H9 (cell line): ENCODE results near the gene ERO1B. TPM values are rescaled to one million over a fixed set of nuclear protein-coding genes. Genes with fewer than 3 reads are reported as not detected.

ENCODE experiments used
- DNase-seq: peaks from one replicate; pipeline ENCODE4 v3.0.0-alpha.2; 2017
- H2AFZ ChIP-seq: one replicate; pipeline ENCODE4 v1.6.1; 2013; ENCODE audit warnings: mild to moderate bottlenecking, low read length, control low read depth, moderate library complexity
- H2AK5ac ChIP-seq: 2 replicates; pipeline ENCODE4 v1.6.1; 2013; ENCODE audit warnings: low read length, control low read depth, mixed read lengths; ENCODE audit not compliant: insufficient read length
- H2BK120ac ChIP-seq: one replicate; pipeline ENCODE4 v1.6.1; 2013; ENCODE audit warnings: low read depth, mild to moderate bottlenecking, low read length, control low read depth, inconsistent platforms; ENCODE audit not compliant: poor library complexity, severe bottlenecking
- H2BK12ac ChIP-seq: 2 replicates; pipeline ENCODE4 v1.6.1; 2013; ENCODE audit warnings: low read length, control low read depth, mixed read lengths, low read depth; ENCODE audit not compliant: insufficient read length
- H2BK15ac ChIP-seq: 2 replicates; pipeline ENCODE4 v1.6.1; 2013; ENCODE audit warnings: low read depth, low read length, control low read depth
- H2BK20ac ChIP-seq: one replicate; pipeline ENCODE4 v1.6.1; 2013; ENCODE audit warnings: low read depth, mild to moderate bottlenecking, low read length, control low read depth, inconsistent platforms; ENCODE audit not compliant: poor library complexity, severe bottlenecking
- H2BK5ac ChIP-seq: 2 replicates; pipeline ENCODE4 v1.6.1; 2013; ENCODE audit warnings: low read length, control low read depth, mixed read lengths; ENCODE audit not compliant: insufficient read length
- H3K14ac ChIP-seq: 2 replicates; pipeline ENCODE4 v1.6.1; 2013; ENCODE audit warnings: low read length, control low read depth; ENCODE audit not compliant: insufficient read depth
- H3K18ac ChIP-seq: 2 replicates; pipeline ENCODE4 v1.6.1; 2013; ENCODE audit warnings: low read depth, mild to moderate bottlenecking, mixed read lengths, low read length, control low read depth; ENCODE audit not compliant: insufficient read length
- H3K23ac ChIP-seq: 2 replicates; pipeline ENCODE4 v1.6.1; 2013; ENCODE audit warnings: low read length, control low read depth, mixed read lengths, low read depth; ENCODE audit not compliant: insufficient read length
- H3K23me2 ChIP-seq: 2 replicates; pipeline ENCODE4 v1.6.1; 2013; ENCODE audit warnings: low read depth, mild to moderate bottlenecking, mixed read lengths, low read length, control low read depth; ENCODE audit not compliant: insufficient read length, poor library complexity, severe bottlenecking
- H3K27ac ChIP-seq: 2 replicates; pipeline ENCODE4 v1.5.1; 2013; ENCODE audit warnings: low read length, control low read depth, mixed read lengths, low read depth; ENCODE audit not compliant: insufficient read length
- H3K27me3 ChIP-seq: 2 replicates; pipeline ENCODE4 v1.6.1; 2013; ENCODE audit warnings: low read length, control low read depth, inconsistent platforms; ENCODE audit not compliant: insufficient read depth
- H3K4ac ChIP-seq: 2 replicates; pipeline ENCODE4 v1.6.1; 2013; ENCODE audit warnings: low read depth, mild to moderate bottlenecking, control low read depth, inconsistent platforms, low read length, moderate library complexity
- H3K4me1 ChIP-seq: 2 replicates; pipeline ENCODE4 v1.6.1; 2013; ENCODE audit warnings: low read length, control low read depth, inconsistent platforms; ENCODE audit not compliant: insufficient read depth
- H3K4me2 ChIP-seq: 2 replicates; pipeline ENCODE4 v1.6.1; 2013; ENCODE audit warnings: low read length, control low read depth, mixed read lengths; ENCODE audit not compliant: insufficient read length, insufficient read depth
- H3K56ac ChIP-seq: 2 replicates; pipeline ENCODE4 v1.6.1; 2013; ENCODE audit warnings: low read depth, mild to moderate bottlenecking, mixed read lengths, low read length, control low read depth; ENCODE audit not compliant: insufficient read length
- H3K79me1 ChIP-seq: 2 replicates; pipeline ENCODE4 v1.6.1; 2013; ENCODE audit warnings: low read depth, mild to moderate bottlenecking, moderate library complexity, low read length, control low read depth, inconsistent platforms; ENCODE audit not compliant: insufficient read depth, poor library complexity, severe bottlenecking
- H3K79me2 ChIP-seq: 2 replicates; pipeline ENCODE4 v1.6.1; 2013; ENCODE audit warnings: low read length, control low read depth, inconsistent platforms; ENCODE audit not compliant: insufficient read depth
- H3K9ac ChIP-seq: 2 replicates; pipeline ENCODE4 v1.6.1; 2013; ENCODE audit warnings: low read length, control low read depth, mixed read lengths; ENCODE audit not compliant: insufficient read length; ENCODE audit errors: extremely low read depth
- H3K9me3 ChIP-seq: one replicate; pipeline ENCODE4 v1.6.1; 2013; ENCODE audit warnings: low read depth, low read length, inconsistent platforms; ENCODE audit not compliant: control insufficient read depth
- H3T11ph ChIP-seq: one replicate; pipeline ENCODE4 v1.6.1; 2013; ENCODE audit warnings: mild to moderate bottlenecking, low read length, control low read depth, inconsistent platforms
- H4K20me1 ChIP-seq: one replicate; pipeline ENCODE4 v1.6.1; 2013; ENCODE audit not compliant: control insufficient read depth, insufficient read length, insufficient read depth
- H4K5ac ChIP-seq: 2 replicates; pipeline ENCODE4 v1.6.1; 2013; ENCODE audit warnings: low read depth, mild to moderate bottlenecking, mixed read lengths, low read length, control low read depth; ENCODE audit not compliant: insufficient read length
- H4K8ac ChIP-seq: replicated peaks from 2 replicates; pipeline ENCODE4 v1.6.1; 2013; ENCODE audit warnings: low read length, control low read depth, mixed read lengths, low read depth; ENCODE audit not compliant: insufficient read length
- H4K91ac ChIP-seq: 2 replicates; pipeline ENCODE4 v1.6.1; 2013; ENCODE audit warnings: low read depth, mild to moderate bottlenecking, moderate library complexity, mixed read lengths, low read length, control low read depth; ENCODE audit not compliant: insufficient read length
- H3K27ac Mint-ChIP-seq, 3 experiments: 2 replicates in 2 of 3; 3 replicates in 1 of 3; pipeline ENCODE4 v1.8.0; 2020 to 2021; ENCODE audit warnings: mixed read lengths in 3 of 3, mild to moderate bottlenecking in 1 of 3, moderate library complexity in 1 of 3
- H3K27me3 Mint-ChIP-seq: 2 replicates; pipeline ENCODE4 v1.8.0; 2021; ENCODE audit warnings: low read depth, mild to moderate bottlenecking, moderate library complexity, mixed read lengths
- H3K36me3 Mint-ChIP-seq, 3 experiments: 2 replicates in 2 of 3; 3 replicates in 1 of 3; pipeline ENCODE4 v1.8.0; 2020 to 2021; ENCODE audit warnings: low read depth in 3 of 3, mixed read lengths in 3 of 3; ENCODE audit not compliant: insufficient read depth in 1 of 3
- H3K4me1 Mint-ChIP-seq, 2 experiments: 2 replicates each; pipeline ENCODE4 v1.8.0; 2020; ENCODE audit warnings: mixed read lengths in 2 of 2
- H3K4me3 Mint-ChIP-seq, 2 experiments: 2 replicates in 1 of 2; 3 replicates in 1 of 2; pipeline ENCODE4 v1.8.0; 2020 to 2021; ENCODE audit warnings: mild to moderate bottlenecking in 2 of 2, mixed read lengths in 2 of 2, moderate library complexity in 1 of 2
- H3K9me3 Mint-ChIP-seq, 2 experiments: 2 replicates in 1 of 2; 3 replicates in 1 of 2; pipeline ENCODE4 v1.8.0; 2020; ENCODE audit warnings: mild to moderate bottlenecking in 2 of 2, mixed read lengths in 2 of 2, moderate library complexity in 1 of 2
- WGBS: extraction: QIAGEN DNeasy Blood & Tissue Kit; methylation state at CpG from one replicate; pipeline ENCODE4 v1.1.7; 2013; ENCODE audit warnings: missing lambda C conversion rate, low lambda C conversion rate, mixed read lengths; ENCODE audit not compliant: insufficient read length; ENCODE audit errors: extremely low coverage; 5-methylcytosine and 5-hydroxymethylcytosine counted together
- total RNA-seq: library from RNA; stranded (reverse); gene quantifications from 2 replicates; pipeline ENCODE4 v1.2.1, GENCODE V29; 2021
- TF ChIP-seq, protein P1 (sequence below): fragments of 200-600 bp; sonication (generic); conservative IDR thresholded peaks from 3 replicates; pipeline ENCODE4 v1.8.0; 2021; ENCODE audit warnings: antibody characterized with exemption, mild to moderate bottlenecking

Gene ERO1B
- total RNA-seq, 1 experiment from 2014 or later = 1.5 TPM

DNA sequence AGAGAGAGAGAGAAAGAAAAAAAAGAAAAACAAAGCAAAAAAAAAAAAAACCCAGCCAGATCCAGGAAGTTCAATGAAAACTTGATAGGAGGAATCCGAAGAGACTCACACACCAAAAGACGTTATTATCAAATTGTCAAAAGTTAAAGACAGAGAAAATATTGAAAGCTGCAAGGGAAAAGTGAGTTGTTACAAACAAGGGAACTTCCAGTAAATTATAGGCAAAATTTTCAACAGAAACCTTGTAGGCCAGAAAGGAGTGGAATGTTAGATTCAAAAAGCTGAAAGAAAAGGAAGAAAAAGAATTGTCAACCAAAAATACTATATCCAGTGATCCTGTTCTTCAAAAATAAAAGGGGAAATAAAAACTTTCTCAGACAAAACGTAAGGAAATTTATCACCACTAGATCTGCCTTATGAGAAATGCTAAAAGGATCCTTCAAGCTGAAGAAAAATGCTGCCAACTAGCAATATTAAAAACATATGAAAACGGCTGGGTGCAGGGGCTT is 23.6 kb downstream of the ERO1B start:
- no peak overlapping the region for H3T11ph ChIP-seq
- H4K91ac ChIP-seq = no peak overlapping the region
- no peak overlapping the region for H2BK12ac ChIP-seq
- H3K79me2 ChIP-seq = no peaks in the 10 kb centered on the region
- no peak overlapping the region for H2AK5ac ChIP-seq
- H3K56ac ChIP-seq = no peak overlapping the region
- H2AFZ ChIP-seq = no peak overlapping the region
- no peaks in the 10 kb centered on the region for H3K4me1 ChIP-seq
- Mint-ChIP-seq H3K27me3 (no peaks in the 10 kb centered on the region; the same call in 1 of the 2 replicates), H3K9me3 (peaks cover 23 to 35% of the 10 kb centered on the region in 2 experiments), H3K36me3 (peaks cover 12 to 34% (median 20%) of the 10 kb centered on the region in 3 experiments), H3K4me3 (no peak overlapping the region), H3K27ac (no peak overlapping the region), H3K4me1 (no peaks in the 10 kb centered on the region)
- H3K9me3 ChIP-seq = no peaks in the 10 kb centered on the region
- no peak overlapping the region for H3K4me2 ChIP-seq
- no peak overlapping the region for H3K4ac ChIP-seq
- no peak overlapping the region for H2BK120ac ChIP-seq
- H3K23me2 ChIP-seq = no peaks in the 10 kb centered on the region
- H3K18ac ChIP-seq = no peak overlapping the region
- no peak for DNase-seq
- no peaks in the 10 kb centered on the region for H4K20me1 ChIP-seq
- no peaks in the 10 kb centered on the region for H3K27me3 ChIP-seq
- no peak overlapping the region for H3K23ac ChIP-seq
- no peaks in the 10 kb centered on the region for H3K79me1 ChIP-seq
- H2BK20ac ChIP-seq = no peak overlapping the region
- TF ChIP-seq, protein P1, sequence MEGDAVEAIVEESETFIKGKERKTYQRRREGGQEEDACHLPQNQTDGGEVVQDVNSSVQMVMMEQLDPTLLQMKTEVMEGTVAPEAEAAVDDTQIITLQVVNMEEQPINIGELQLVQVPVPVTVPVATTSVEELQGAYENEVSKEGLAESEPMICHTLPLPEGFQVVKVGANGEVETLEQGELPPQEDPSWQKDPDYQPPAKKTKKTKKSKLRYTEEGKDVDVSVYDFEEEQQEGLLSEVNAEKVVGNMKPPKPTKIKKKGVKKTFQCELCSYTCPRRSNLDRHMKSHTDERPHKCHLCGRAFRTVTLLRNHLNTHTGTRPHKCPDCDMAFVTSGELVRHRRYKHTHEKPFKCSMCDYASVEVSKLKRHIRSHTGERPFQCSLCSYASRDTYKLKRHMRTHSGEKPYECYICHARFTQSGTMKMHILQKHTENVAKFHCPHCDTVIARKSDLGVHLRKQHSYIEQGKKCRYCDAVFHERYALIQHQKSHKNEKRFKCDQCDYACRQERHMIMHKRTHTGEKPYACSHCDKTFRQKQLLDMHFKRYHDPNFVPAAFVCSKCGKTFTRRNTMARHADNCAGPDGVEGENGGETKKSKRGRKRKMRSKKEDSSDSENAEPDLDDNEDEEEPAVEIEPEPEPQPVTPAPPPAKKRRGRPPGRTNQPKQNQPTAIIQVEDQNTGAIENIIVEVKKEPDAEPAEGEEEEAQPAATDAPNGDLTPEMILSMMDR = no peak
- H3K9ac ChIP-seq = no peak overlapping the region
- no peak overlapping the region for H3K27ac ChIP-seq
- H4K8ac ChIP-seq = no peak overlapping the region
- no peak overlapping the region for H4K5ac ChIP-seq
- no peak overlapping the region for H2BK15ac ChIP-seq
- WGBS = no CpG with 5 or more reads among the region's 4 CpGs
- no peak overlapping the region for H2BK5ac ChIP-seq
- no peak overlapping the region for H3K14ac ChIP-seq
